HL-60 (cell line): ENCODE data around the gene TRIM68.

Experiments used
- DNase-seq, 2 experiments: peaks; one replicate each; pipeline ENCODE4 v3.0.0-alpha.2; 2010 to 2020; ENCODE audit warnings: low read depth in 1 of 2, low spot score in 1 of 2
- H3K27ac ChIP-seq: fragments of 250-450 bp; sonication (Bioruptor Pico); replicated peaks from 2 replicates; pipeline ENCODE4 v1.5.1; 2020; ENCODE audit warnings: mild to moderate bottlenecking, moderate library complexity
- H3K27me3 ChIP-seq: fragments of 250-450 bp; sonication (Bioruptor Pico); 2 replicates; pipeline ENCODE4 v1.5.1; 2021; ENCODE audit warnings: mild to moderate bottlenecking, moderate library complexity; ENCODE audit not compliant: insufficient read depth, poor library complexity, severe bottlenecking
- H3K4me3 ChIP-seq: replicated peaks from 2 replicates; pipeline ENCODE4 v1.5.1; 2011; ENCODE audit warnings: mild to moderate bottlenecking, control low read depth, low read length; ENCODE audit not compliant: insufficient read depth
- GABPA ChIP-seq: IDR thresholded peaks from 2 replicates; pipeline ENCODE4 v1.6.1; 2012; ENCODE audit warnings: low read depth
- POLR2AphosphoS5 ChIP-seq: IDR thresholded peaks from 2 replicates; pipeline ENCODE4 v1.6.1; 2012; ENCODE audit warnings: low read depth
- REST ChIP-seq: IDR thresholded peaks from 2 replicates; pipeline ENCODE4 v1.6.1; 2012; ENCODE audit warnings: low read depth; ENCODE audit not compliant: insufficient replicate concordance
- SPI1 ChIP-seq: IDR thresholded peaks from 2 replicates; pipeline ENCODE4 v1.6.1; 2012; ENCODE audit warnings: low read depth, mild to moderate bottlenecking, borderline replicate concordance
- TF ChIP-seq, protein P1 (sequence below): IDR thresholded peaks from one replicate; pipeline ENCODE4 v1.5.1; 2011; ENCODE audit warnings: low read length, control low read depth, inconsistent platforms; ENCODE audit not compliant: insufficient read depth

The TRIM68 gene

DNA sequence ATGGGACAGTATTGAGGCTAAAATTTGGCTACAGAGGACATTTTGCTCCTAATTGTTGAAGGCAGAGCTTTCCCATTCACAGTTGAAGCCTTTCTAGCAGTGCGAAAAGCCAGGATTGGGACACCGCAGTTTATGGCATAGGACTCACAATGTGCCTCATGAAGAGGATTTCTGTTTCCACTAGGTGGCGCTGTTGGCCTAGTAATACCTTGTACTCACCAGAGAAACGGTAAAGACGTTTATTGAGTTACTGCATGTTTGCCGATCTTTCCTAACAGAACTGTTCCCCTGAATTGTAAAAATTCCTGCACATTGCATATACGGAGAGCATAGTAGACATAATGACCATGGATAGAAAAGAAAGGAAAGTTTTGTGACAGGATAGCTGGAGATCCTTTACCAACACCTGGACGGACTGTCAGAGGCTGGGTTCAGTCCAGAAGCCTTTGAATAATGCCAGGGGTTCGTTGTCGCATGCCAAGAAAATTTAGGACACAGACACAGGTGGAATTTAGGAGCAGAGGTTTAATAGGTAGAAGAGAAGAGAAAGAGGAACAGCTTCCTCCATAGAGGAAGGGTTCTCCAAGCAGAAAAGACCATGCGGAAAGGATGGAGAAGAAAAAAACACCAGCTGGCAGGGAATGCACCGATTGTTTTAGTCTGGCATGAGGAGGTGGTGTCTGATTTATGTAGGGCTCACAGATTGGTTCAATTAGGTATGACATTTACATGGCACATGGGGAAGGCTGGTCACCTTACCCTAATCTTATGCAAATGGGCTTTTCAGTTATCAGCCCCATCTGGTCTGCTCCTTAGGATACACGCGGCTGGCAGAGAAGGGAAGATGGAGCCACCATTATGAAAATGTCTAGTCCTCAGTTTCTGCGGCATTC lies 18.4 kb upstream of the TRIM68 start:
- Histone ChIP-seq H3K27me3 (no peaks in the 10 kb centered on the region), H3K27ac (no peak overlapping the region), H3K4me3 (no peak overlapping the region)
- TF ChIP-seq SPI1 = no peak
- TF ChIP-seq, protein P1, sequence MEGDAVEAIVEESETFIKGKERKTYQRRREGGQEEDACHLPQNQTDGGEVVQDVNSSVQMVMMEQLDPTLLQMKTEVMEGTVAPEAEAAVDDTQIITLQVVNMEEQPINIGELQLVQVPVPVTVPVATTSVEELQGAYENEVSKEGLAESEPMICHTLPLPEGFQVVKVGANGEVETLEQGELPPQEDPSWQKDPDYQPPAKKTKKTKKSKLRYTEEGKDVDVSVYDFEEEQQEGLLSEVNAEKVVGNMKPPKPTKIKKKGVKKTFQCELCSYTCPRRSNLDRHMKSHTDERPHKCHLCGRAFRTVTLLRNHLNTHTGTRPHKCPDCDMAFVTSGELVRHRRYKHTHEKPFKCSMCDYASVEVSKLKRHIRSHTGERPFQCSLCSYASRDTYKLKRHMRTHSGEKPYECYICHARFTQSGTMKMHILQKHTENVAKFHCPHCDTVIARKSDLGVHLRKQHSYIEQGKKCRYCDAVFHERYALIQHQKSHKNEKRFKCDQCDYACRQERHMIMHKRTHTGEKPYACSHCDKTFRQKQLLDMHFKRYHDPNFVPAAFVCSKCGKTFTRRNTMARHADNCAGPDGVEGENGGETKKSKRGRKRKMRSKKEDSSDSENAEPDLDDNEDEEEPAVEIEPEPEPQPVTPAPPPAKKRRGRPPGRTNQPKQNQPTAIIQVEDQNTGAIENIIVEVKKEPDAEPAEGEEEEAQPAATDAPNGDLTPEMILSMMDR = peak; percentile 55
- DNase-seq = peak; percentile 37 to 75

DNA sequence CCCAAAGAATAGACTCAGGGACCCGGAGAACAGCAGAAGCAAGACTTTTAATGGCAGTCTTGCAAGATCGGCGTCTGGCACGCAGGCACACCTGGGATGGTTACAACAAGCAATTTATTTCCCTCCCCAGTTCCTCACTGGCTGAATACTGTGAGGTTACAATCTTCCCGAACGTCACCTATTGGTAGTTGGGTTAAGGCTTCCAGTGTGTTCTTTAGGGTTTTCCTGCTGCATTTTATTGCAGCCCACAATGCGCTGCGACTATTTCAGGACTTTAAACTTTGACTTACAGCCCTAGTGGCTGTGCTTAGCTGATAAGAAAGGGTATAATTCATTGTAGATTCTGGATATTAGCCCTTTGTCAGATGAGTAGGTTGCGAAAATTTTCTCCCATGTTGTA lies 11.5 kb upstream of the TRIM68 start:
- DNase-seq = no peak
- no peak overlapping the region for H3K27ac ChIP-seq
- H3K27me3 ChIP-seq = no peaks in the 10 kb centered on the region
- no peak overlapping the region for H3K4me3 ChIP-seq
- no peak for TF ChIP-seq REST
- TF ChIP-seq, protein P1 = no peak
- no peak for TF ChIP-seq SPI1
- no peak for TF ChIP-seq POLR2AphosphoS5
- no peak for TF ChIP-seq GABPA

DNA sequence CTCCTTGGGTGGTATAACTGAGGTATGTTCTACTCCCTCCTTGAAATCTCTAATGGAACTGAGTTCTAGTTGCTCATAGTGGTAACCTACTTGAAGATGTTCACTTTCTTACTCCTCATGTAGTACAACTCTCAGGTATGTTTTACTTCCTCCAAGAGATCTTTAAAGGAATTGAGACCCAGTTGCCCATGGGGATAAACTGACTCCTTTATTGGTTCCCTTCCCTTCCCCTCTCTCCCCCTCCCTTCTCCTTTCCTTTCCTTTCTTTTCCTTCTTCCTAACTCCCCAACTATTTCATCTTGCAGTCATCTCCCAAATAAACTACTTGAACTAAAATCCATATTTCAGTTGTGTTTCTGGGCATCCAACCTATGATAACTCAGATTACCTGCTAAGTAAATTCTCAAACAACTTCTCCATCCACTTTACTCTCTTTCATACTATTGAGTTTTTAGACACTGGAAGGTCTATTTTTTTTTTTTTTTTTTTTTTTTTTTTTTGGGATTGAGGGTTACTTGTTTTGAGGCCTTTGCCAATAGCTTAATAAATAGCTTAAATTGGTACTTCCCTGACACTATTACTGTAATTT lies 7.9 kb upstream of the TRIM68 start:
- no peak overlapping the region for H3K27ac ChIP-seq
- no peak overlapping the region for H3K4me3 ChIP-seq
- TF ChIP-seq POLR2AphosphoS5 (no peak), REST (no peak), SPI1 (no peak), GABPA (no peak)
- TF ChIP-seq, protein P1 = no peak
- no peak for DNase-seq
- no peaks in the 10 kb centered on the region for H3K27me3 ChIP-seq
